Nephron (organoid): Measurements from ENCODE around the gene RBBP8.

Experiments used
- H3K27ac Mint-ChIP-seq, 3 experiments: 2 replicates each; pipeline ENCODE4 v1.8.0; 2020; ENCODE audit warnings: mixed read lengths in 3 of 3, mild to moderate bottlenecking in 2 of 3, moderate library complexity in 1 of 3
- H3K27me3 Mint-ChIP-seq: 2 replicates; pipeline ENCODE4 v1.8.0; 2021; ENCODE audit warnings: low read depth, mild to moderate bottlenecking, moderate library complexity, mixed read lengths
- H3K36me3 Mint-ChIP-seq: 2 replicates; pipeline ENCODE4 v1.8.0; 2020; ENCODE audit warnings: low read depth, mixed read lengths
- H3K4me1 Mint-ChIP-seq: 2 replicates; pipeline ENCODE4 v1.8.0; 2020; ENCODE audit warnings: mixed read lengths
- H3K4me3 Mint-ChIP-seq, 3 experiments: 2 replicates each; pipeline ENCODE4 v1.8.0; 2020; ENCODE audit warnings: mild to moderate bottlenecking in 3 of 3, mixed read lengths in 3 of 3, moderate library complexity in 2 of 3
- H3K9me3 Mint-ChIP-seq: 2 replicates; pipeline ENCODE4 v1.8.0; 2020; ENCODE audit warnings: mixed read lengths
- CTCF ChIP-seq, 3 experiments: fragments of 200-600 bp; sonication (generic); IDR thresholded peaks; one replicate each; pipeline ENCODE4 v1.5.0; 2021; ENCODE audit warnings: antibody characterized with exemption in 3 of 3; ENCODE audit not compliant: unreplicated experiment in 3 of 3

RBBP8 gene

GRCh38 chr18:23071285-23071684 lies 138.2 kb downstream of the RBBP8 start:
- Mint-ChIP-seq H3K27me3 (peaks cover 4% of the 10 kb centered on the region), H3K36me3 (no peaks in the 10 kb centered on the region)

GRCh38 chr18:23072079-23072478 lies 139.0 kb downstream of the RBBP8 start:
- no peak overlapping the region for H3K27ac Mint-ChIP-seq
- no peak for TF ChIP-seq CTCF (IDR thresholded peaks at IDR 0.05; ENCODE audit: unreplicated experiment in 3 of 3)
- no peaks in the 10 kb centered on the region for H3K4me1 Mint-ChIP-seq
- no peaks in the 10 kb centered on the region for H3K9me3 Mint-ChIP-seq
- no peak overlapping the region for H3K4me3 Mint-ChIP-seq
- peaks cover 4% of the 10 kb centered on the region for H3K27me3 Mint-ChIP-seq
- no peaks in the 10 kb centered on the region for H3K36me3 Mint-ChIP-seq

More at GRCh38 chr18:23071285-23071684, 138.2 kb downstream of the RBBP8 start:
- no peak for TF ChIP-seq CTCF (IDR thresholded peaks at IDR 0.05; ENCODE audit: unreplicated experiment in 3 of 3)
- Mint-ChIP-seq H3K4me3 (no peak overlapping the region), H3K9me3 (no peaks in the 10 kb centered on the region), H3K4me1 (peaks cover 3% of the 10 kb centered on the region), H3K27ac (no peak overlapping the region)

GRCh38 chr18:23073996-23074606 lies 141.0 kb downstream of the RBBP8 start:
- no peaks in the 10 kb centered on the region for H3K9me3 Mint-ChIP-seq
- TF ChIP-seq CTCF (IDR thresholded peaks at IDR 0.05; ENCODE audit: unreplicated experiment in 3 of 3) = no peak
- no peak overlapping the region for H3K4me3 Mint-ChIP-seq
- no peaks in the 10 kb centered on the region for H3K36me3 Mint-ChIP-seq
- peaks cover 4% of the 10 kb centered on the region for H3K27me3 Mint-ChIP-seq
- H3K4me1 Mint-ChIP-seq = no peaks in the 10 kb centered on the region
- no peak overlapping the region for H3K27ac Mint-ChIP-seq
